IMR-90 (cell line): Measurements from ENCODE around the gene CLDN4. TPM values are rescaled to one million over a fixed set of nuclear protein-coding genes. Genes with fewer than 3 reads are reported as not detected.
A peak's percentile ranks its signal among the peaks of the same experiment; 100 is the strongest.

Experiments used
- ATAC-seq: fragments of 200-7000 bp; cut with Tn5 transposase; 2 replicates; pipeline ENCODE4 v1.9.1; 2020; ENCODE audit warnings: low read depth, mild to moderate bottlenecking, moderate library complexity
- BruUV-seq: library from RNA; stranded (reverse); fragments of 400-500 nt; replicated peaks from 2 replicates; lab custom pipeline; 2021; lab: Mats Ljungman, UMichigan
- CTCF ChIA-PET: fragments of 300-600 bp; formaldehyde crosslinking; extraction: SDS; loops from one replicate; lab custom pipeline; 2021; ENCODE audit warnings: antibody characterized with exemption; lab: Yijun Ruan, JAX
- POLR2A ChIA-PET: fragments of 300-600 bp; sonication (Branson Sonifier 250); formaldehyde crosslinking; loops from one replicate; lab custom pipeline; 2022; ENCODE audit warnings: antibody characterized with exemption; ENCODE audit not compliant: unreplicated experiment; lab: Charles Lee
- DNase-seq: peaks from one replicate; pipeline ENCODE4 v3.0.0; 2013
- H2AFZ ChIP-seq: replicated peaks from 2 replicates; pipeline ENCODE3; 2013; ENCODE audit warnings: low read length, mild to moderate bottlenecking; ENCODE audit not compliant: poor library complexity
- H2AK5ac ChIP-seq: 2 replicates; pipeline ENCODE4 v1.6.1; 2013; ENCODE audit warnings: low read depth, low read length, inconsistent platforms
- H2AK9ac ChIP-seq: replicated peaks from 2 replicates; pipeline ENCODE3; 2013; ENCODE audit warnings: mild to moderate bottlenecking, low read depth, low read length, moderate library complexity; ENCODE audit not compliant: poor library complexity
- H2BK120ac ChIP-seq: 2 replicates; pipeline ENCODE4 v1.6.1; 2013; ENCODE audit warnings: low read depth, low read length, inconsistent platforms
- H2BK15ac ChIP-seq: 3 replicates; pipeline ENCODE4 v1.6.1; 2013; ENCODE audit warnings: low read depth, low read length, inconsistent platforms
- H2BK20ac ChIP-seq: 2 replicates; pipeline ENCODE4 v1.6.1; 2013; ENCODE audit warnings: low read depth, mild to moderate bottlenecking, inconsistent platforms, low read length, moderate library complexity
- H2BK5ac ChIP-seq: 2 replicates; pipeline ENCODE4 v1.6.1; 2013; ENCODE audit warnings: mild to moderate bottlenecking, low read depth, low read length, inconsistent platforms; ENCODE audit not compliant: poor library complexity, severe bottlenecking
- H3K14ac ChIP-seq: replicated peaks from 2 replicates; pipeline ENCODE4 v1.6.1; 2013; ENCODE audit warnings: low read depth, low read length, inconsistent platforms
- H3K18ac ChIP-seq: 2 replicates; pipeline ENCODE4 v1.6.1; 2013; ENCODE audit warnings: low read depth, low read length, control low read depth
- H3K23ac ChIP-seq: 2 replicates; pipeline ENCODE4 v1.6.1; 2013; ENCODE audit warnings: low read depth, low read length, inconsistent platforms
- H3K27ac ChIP-seq: 2 replicates; pipeline ENCODE4 v1.5.1; 2013; ENCODE audit warnings: mild to moderate bottlenecking, control low read depth, low read length; ENCODE audit not compliant: insufficient read depth
- H3K27me3 ChIP-seq: 2 replicates; pipeline ENCODE4 v1.6.1; 2013; ENCODE audit warnings: low read length; ENCODE audit not compliant: control insufficient read depth, insufficient read depth
- H3K36me3 ChIP-seq: 2 replicates; pipeline ENCODE4 v1.6.1; 2013; ENCODE audit warnings: low read length, mixed read lengths; ENCODE audit not compliant: control insufficient read depth, insufficient read depth
- H3K4ac ChIP-seq: 2 replicates; pipeline ENCODE4 v1.6.1; 2013; ENCODE audit warnings: low read depth, low read length, inconsistent platforms
- H3K4me1 ChIP-seq: 2 replicates; pipeline ENCODE4 v1.6.1; 2013; ENCODE audit warnings: low read length, mixed read lengths; ENCODE audit not compliant: control insufficient read depth, insufficient read depth
- H3K4me2 ChIP-seq: 2 replicates; pipeline ENCODE4 v1.6.1; 2013; ENCODE audit warnings: low read depth, mild to moderate bottlenecking, control low read depth, low read length, moderate library complexity
- H3K4me3 ChIP-seq: 2 replicates; pipeline ENCODE4 v1.5.1; 2013; ENCODE audit warnings: low read depth, mild to moderate bottlenecking, control low read depth, low read length, moderate library complexity; ENCODE audit not compliant: insufficient read depth
- H3K56ac ChIP-seq: 2 replicates; pipeline ENCODE4 v1.6.1; 2013; ENCODE audit warnings: low read length, inconsistent platforms; ENCODE audit not compliant: insufficient read depth; ENCODE audit errors: extremely low read depth
- H3K79me1 ChIP-seq, 2 experiments: 2 replicates each; pipeline ENCODE4 v1.6.1; 2013; ENCODE audit warnings: low read length in 2 of 2, inconsistent platforms in 1 of 2, low read depth in 1 of 2
- H3K9ac ChIP-seq: 2 replicates; pipeline ENCODE4 v1.6.1; 2013; ENCODE audit warnings: low read depth, low read length, control low read depth
- H3K9me1 ChIP-seq: 2 replicates; pipeline ENCODE4 v1.6.1; 2013; ENCODE audit warnings: low read length, inconsistent platforms; ENCODE audit not compliant: insufficient read depth
- H3K9me3 ChIP-seq: 2 replicates; pipeline ENCODE4 v1.6.1; 2013; ENCODE audit warnings: low read length; ENCODE audit not compliant: control insufficient read depth, insufficient read depth
- H4K20me1 ChIP-seq: 2 replicates; pipeline ENCODE4 v1.6.1; 2013; ENCODE audit warnings: low read length, inconsistent platforms; ENCODE audit not compliant: insufficient read depth
- H4K5ac ChIP-seq: 2 replicates; pipeline ENCODE4 v1.6.1; 2013; ENCODE audit warnings: mild to moderate bottlenecking, low read depth, low read length, control low read depth
- H4K8ac ChIP-seq, 2 experiments: 2 replicates each; pipeline ENCODE4 v1.6.1; 2013; ENCODE audit warnings: low read depth in 2 of 2, low read length in 2 of 2, control low read depth in 1 of 2, inconsistent platforms in 1 of 2
- H4K91ac ChIP-seq: 2 replicates; pipeline ENCODE4 v1.6.1; 2013; ENCODE audit warnings: low read depth, low read length, inconsistent platforms; ENCODE audit not compliant: insufficient read depth
- BHLHE40 ChIP-seq: fragments of 150-350 bp; IDR thresholded peaks from 2 replicates; pipeline ENCODE4 v1.6.1; 2016; ENCODE audit warnings: mild to moderate bottlenecking, low read depth, low read length
- CEBPB ChIP-seq: IDR thresholded peaks from 2 replicates; pipeline ENCODE4 v1.6.1; 2012; ENCODE audit warnings: low read depth, low read length, improper control_type of control experiment
- CHD1 ChIP-seq: IDR thresholded peaks from 2 replicates; pipeline ENCODE4 v1.6.1; 2012; ENCODE audit warnings: low read depth, low read length, improper control_type of control experiment
- FOS ChIP-seq: fragments of 150-350 bp; IDR thresholded peaks from 2 replicates; pipeline ENCODE4 v1.6.1; 2016; ENCODE audit warnings: low read depth, low read length
- MAFK ChIP-seq: IDR thresholded peaks from 2 replicates; pipeline ENCODE4 v1.6.1; 2012; ENCODE audit warnings: low read depth, low read length, improper control_type of control experiment
- MXI1 ChIP-seq: IDR thresholded peaks from 2 replicates; pipeline ENCODE4 v1.6.1; 2012; ENCODE audit warnings: low read depth, mild to moderate bottlenecking, low read length, moderate library complexity, borderline replicate concordance
- NFE2L2 ChIP-seq: fragments of 150-350 bp; IDR thresholded peaks from 2 replicates; pipeline ENCODE4 v1.6.1; 2016; ENCODE audit warnings: low read depth, mild to moderate bottlenecking, low read length
- RAD21 ChIP-seq: IDR thresholded peaks from 2 replicates; pipeline ENCODE4 v1.6.1; 2012; ENCODE audit warnings: low read length, improper control_type of control experiment
- RCOR1 ChIP-seq: IDR thresholded peaks from 2 replicates; pipeline ENCODE4 v1.6.1; 2012; ENCODE audit warnings: mild to moderate bottlenecking, low read length, improper control_type of control experiment; ENCODE audit not compliant: insufficient replicate concordance
- WGBS, 2 experiments: methylation state at CpG; one replicate each; pipeline versions ENCODE4 v1.1.5 to v1.1.7; 2013; ENCODE audit warnings: missing lambda C conversion rate in 2 of 2; ENCODE audit not compliant: insufficient read length in 1 of 2; ENCODE audit errors: extremely low coverage in 2 of 2; 5-methylcytosine and 5-hydroxymethylcytosine counted together
- dilution Hi-C: fragments of 300-500 bp; cut with HindIII; formaldehyde crosslinking; loops from one replicate; pipeline ENCODE4 v1.14.3; 2018; ENCODE audit warnings: low sequenced_read_pairs; ENCODE audit not compliant: unreplicated experiment
- in situ Hi-C: fragments of 300-500 bp; cut with MboI; formaldehyde crosslinking; loops from 3 replicates; pipeline ENCODE4 v1.14.3; 2019; ENCODE audit warnings: low sequenced_read_pairs, inconsistent platforms, mixed read lengths
- intact Hi-C: fragments of 100-400 bp; cut with micrococcal nuclease; formaldehyde crosslinking; loops from 2 replicates; pipeline ENCODE4 v1.10.0; 2022
- polyA plus RNA-seq, 3 experiments: library from polyadenylated mRNA; depleted of rRNA; stranded (reverse); fragments of >200 nt; gene quantifications; 2 replicates each; pipeline ENCODE4 v1.2.3, GENCODE V29; 2012; ENCODE audit warnings: low replicate concordance in 1 of 3
- total RNA-seq: library from RNA; depleted of rRNA; stranded (reverse); fragments of >200 nt; gene quantifications from 2 replicates; pipeline ENCODE4 v1.2.3, GENCODE V29; 2012
- TF ChIP-seq, protein P1 (sequence below): fragments of 150-350 bp; IDR thresholded peaks from 2 replicates; pipeline ENCODE4 v1.6.1; 2016; ENCODE audit warnings: low read depth, mild to moderate bottlenecking, low read length, moderate library complexity, borderline replicate concordance

CLDN4 gene
- total and polyA plus RNA-seq, 2 of the 4 experiments (the other 2 are of a cell fraction) = 2.9 to 4.4 TPM

GRCh38 chr7:73847941-73848723, 17.3 kb downstream of the CLDN4 start (continued):
- TF ChIP-seq CHD1 (no peak), RAD21 (no peak)

DNA sequence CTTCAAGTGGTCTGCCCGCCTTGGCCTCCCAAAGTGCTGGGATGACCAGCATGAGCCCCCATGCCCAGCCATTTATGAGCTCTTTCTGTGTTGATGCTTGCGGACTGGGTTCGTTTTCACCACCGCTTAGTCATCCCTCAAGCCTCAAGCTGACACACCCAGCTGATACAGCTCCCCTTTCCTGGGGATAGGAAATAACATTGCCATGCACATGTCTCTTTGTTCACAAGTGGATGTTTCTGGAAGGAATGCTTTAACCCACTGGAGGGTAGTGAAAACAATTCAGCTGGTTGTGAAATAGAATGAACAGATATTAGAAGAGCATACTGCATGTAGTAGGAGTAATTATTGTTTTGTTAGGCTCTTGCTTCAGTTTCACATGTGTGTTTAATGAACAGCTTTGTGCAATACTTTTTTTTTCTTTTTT, 20.0 kb downstream of the CLDN4 start:
- ChIA-PET CTCF (interaction anchor here (0.5 to 0.9 kb wide), 2 partner anchors 32 to 38 kb away, joined by 3 to 5 read pairs; no protein-coding TSS in a partner anchor), POLR2A (interaction anchor here (0.9 to 1.1 kb wide), 2 partner anchors 8 to 179 kb away, joined by 3 to 10 read pairs; partner anchors contain the start of gene METTL27)
- DNase-seq (peak; percentile 99), ATAC-seq (peak; percentile 70)
- in situ Hi-C loops = loop anchor here (10.0 kb wide), 1 partner anchor 236 kb away; no protein-coding TSS in a partner anchor
- Histone ChIP-seq H3K36me3 (no peaks in the 10 kb centered on the region), H3K27me3 (no peaks in the 10 kb centered on the region), H3K9me1 (peaks cover 10% of the 10 kb centered on the region), H2BK5ac (peak overlapping the region; percentile 91), H2BK120ac (peak overlapping the region; percentile 91), H2AFZ (no peak overlapping the region), H3K4me3 (no peak overlapping the region), H3K79me1 (no peaks in the 10 kb centered on the region), H2AK9ac (peak overlapping the region; percentile 92), H3K9me3 (no peaks in the 10 kb centered on the region), H3K14ac (peak overlapping the region; percentile 15; the same call in 1 of the 2 replicates), H3K23ac (peak overlapping the region; percentile 78), H4K91ac (peak overlapping the region; percentile 88), H4K8ac (peak overlapping the region; percentile 16 to 75; a peak in 2 of 4 replicates), H3K27ac (peak overlapping the region; percentile 87), H4K20me1 (peaks cover 3% of the 10 kb centered on the region; the same call in 1 of the 2 replicates), H2AK5ac (peak overlapping the region; percentile 46; the same call in 1 of the 2 replicates), H3K4ac (peak overlapping the region; percentile 95), H3K18ac (peak overlapping the region; percentile 56; the same call in 1 of the 2 replicates), H3K4me2 (peak overlapping the region; percentile 66), H4K5ac (no peak overlapping the region), H3K9ac (no peak overlapping the region), H2BK15ac (0 out of 3 replicates have a peak overlapping the region, but pooled peaks have one; percentile 5), H3K56ac (peak overlapping the region; percentile 85), H3K4me1 (peaks cover 15% of the 10 kb centered on the region), H2BK20ac (peak overlapping the region; percentile 84; the same call in 1 of the 2 replicates)
- dilution Hi-C loops = no loop called here
- intact Hi-C loops = loop anchor here (2.0 to 5.0 kb wide), 3 partner anchors 113 to 243 kb away; partner anchors contain the start of genes ABHD11, BUD23 and DNAJC30
- WGBS, 2 experiments = 0% methylated on average over 1 of the region's 4 CpGs; no CpG with 5 or more reads in 1 of the 2 experiments
- BruUV-seq = no TSS peak
- TF ChIP-seq, protein P1, sequence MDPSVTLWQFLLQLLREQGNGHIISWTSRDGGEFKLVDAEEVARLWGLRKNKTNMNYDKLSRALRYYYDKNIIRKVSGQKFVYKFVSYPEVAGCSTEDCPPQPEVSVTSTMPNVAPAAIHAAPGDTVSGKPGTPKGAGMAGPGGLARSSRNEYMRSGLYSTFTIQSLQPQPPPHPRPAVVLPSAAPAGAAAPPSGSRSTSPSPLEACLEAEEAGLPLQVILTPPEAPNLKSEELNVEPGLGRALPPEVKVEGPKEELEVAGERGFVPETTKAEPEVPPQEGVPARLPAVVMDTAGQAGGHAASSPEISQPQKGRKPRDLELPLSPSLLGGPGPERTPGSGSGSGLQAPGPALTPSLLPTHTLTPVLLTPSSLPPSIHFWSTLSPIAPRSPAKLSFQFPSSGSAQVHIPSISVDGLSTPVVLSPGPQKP = no peak
- TF ChIP-seq CHD1 (no peak), RCOR1 (no peak), FOS (peak; percentile 75), MXI1 (peak; percentile 72; the same call in 1 of the 2 replicates), MAFK (no peak; the same call in 1 of the 2 replicates), NFE2L2 (no peak; the same call in 1 of the 2 replicates), BHLHE40 (peak; percentile 86), RAD21 (0 out of 2 replicates have a peak, but pooled peaks have one; percentile 5), CEBPB (peak; percentile 96)
